A549 (cell line): ENCODE data around the gene CR1L. TPM values are rescaled to one million over a fixed set of nuclear protein-coding genes. Genes with fewer than 3 reads are reported as not detected.

Source experiments
- ATAC-seq, 2 experiments: fragments of 200-7000 bp in 1 of 2; fragments of >200 bp in 1 of 2; cut with Nextera tagmentation in 1 of 2; cut with Tn5 transposase in 1 of 2; 3 replicates each; pipeline versions ENCODE4 v1.8.0 to v1.9.1; 2018 to 2020; ENCODE audit warnings: mild to moderate bottlenecking in 1 of 2, moderate library complexity in 1 of 2
- CTCF ChIA-PET: fragments of 300-600 bp; sonication (Branson Sonifier 250); formaldehyde crosslinking; extraction: SDS; loops from one replicate; lab custom pipeline; 2021; ENCODE audit warnings: antibody characterized with exemption, inconsistent platforms; lab: Yijun Ruan, JAX
- POLR2A ChIA-PET: fragments of 350-600 bp; formaldehyde crosslinking; extraction: SDS; loops from one replicate; lab custom pipeline; 2021; ENCODE audit warnings: antibody characterized with exemption, inconsistent platforms; lab: Yijun Ruan, JAX
- DNase-seq, 2 experiments: peaks; one replicate each; pipeline versions ENCODE4 v3.0.0 to v3.0.0-alpha.2; 2011 to 2016; ENCODE audit warnings: low read depth in 1 of 2, low spot score in 1 of 2
- FAIRE-seq: peaks from 2 replicates; lab custom pipeline; 2011; peaks lifted over from hg19 to GRCh38; lab: Jason Lieb, UNC
- H3K27ac ChIP-seq, 2 experiments: fragments of >200 bp; sonication (Bioruptor Twin); formaldehyde crosslinking; 3 replicates each; pipeline ENCODE4 v1.5.1; 2016 to 2017
- H3K4me1 ChIP-seq: fragments of >200 bp; sonication (Bioruptor Twin); formaldehyde crosslinking; 3 replicates; pipeline ENCODE4 v1.6.1; 2016
- H3K4me2 ChIP-seq: fragments of >200 bp; sonication (Bioruptor Twin); formaldehyde crosslinking; 3 replicates; pipeline ENCODE4 v1.6.1; 2016
- H3K4me3 ChIP-seq: fragments of >200 bp; sonication (Bioruptor Twin); formaldehyde crosslinking; 3 replicates; pipeline ENCODE4 v1.5.1; 2016
- H3K9me3 ChIP-seq: fragments of >200 bp; sonication (Bioruptor Twin); formaldehyde crosslinking; 3 replicates; pipeline ENCODE4 v1.6.1; 2016
- BHLHE40 ChIP-seq: IDR thresholded peaks from 2 replicates; pipeline ENCODE4 v1.6.1; 2012; ENCODE audit warnings: low read depth, low read length, inconsistent platforms
- CBX8 ChIP-seq: fragments of 200-600 bp; sonication (generic); IDR thresholded peaks from 2 replicates; pipeline ENCODE4 v1.6.1; 2016
- CHD2 ChIP-seq: fragments of 150-350 bp; IDR thresholded peaks from 2 replicates; pipeline ENCODE4 v1.6.1; 2014; ENCODE audit warnings: low read length; ENCODE audit not compliant: partially characterized antibody
- EHMT2 ChIP-seq: fragments of 200-600 bp; sonication (generic); IDR thresholded peaks from 2 replicates; pipeline ENCODE4 v1.6.1; 2016; ENCODE audit warnings: antibody characterized with exemption, low read depth, mild to moderate bottlenecking, moderate library complexity
- ESRRA ChIP-seq: fragments of 150-350 bp; IDR thresholded peaks from 2 replicates; pipeline ENCODE4 v1.6.1; 2014; ENCODE audit warnings: mild to moderate bottlenecking, low read length, borderline replicate concordance
- FOSB ChIP-seq: fragments of 250-450 bp; sonication (Bioruptor Pico); IDR thresholded peaks from 2 replicates; pipeline ENCODE4 v1.5.0; 2020; ENCODE audit warnings: mild to moderate bottlenecking, moderate library complexity
- FOSL2 ChIP-seq, 2 experiments: fragments of 450-650 bp in 1 of 2; fragments of >200 bp in 1 of 2; sonication (Bioruptor Twin) in 1 of 2; formaldehyde crosslinking; IDR thresholded peaks; 2 replicates each; pipeline versions ENCODE4 v1.5.0 to v1.6.1; 2016 to 2020; ENCODE audit warnings: mild to moderate bottlenecking in 1 of 2, moderate library complexity in 1 of 2
- FOXS1 ChIP-seq: fragments of 250-450 bp; sonication (Bioruptor Pico); IDR thresholded peaks from 2 replicates; pipeline ENCODE4 v1.5.0; 2020; ENCODE audit warnings: mild to moderate bottlenecking, moderate library complexity
- HOXB5 ChIP-seq: fragments of 250-450 bp; sonication (Bioruptor Pico); IDR thresholded peaks from 2 replicates; pipeline ENCODE4 v1.5.0; 2020; ENCODE audit warnings: mild to moderate bottlenecking, moderate library complexity
- JUN ChIP-seq, 2 experiments: fragments of >200 bp; sonication (Bioruptor Twin); formaldehyde crosslinking; IDR thresholded peaks; 2 replicates in 1 of 2; 3 replicates in 1 of 2; pipeline ENCODE4 v1.6.1; 2016 to 2017
- KDM5A ChIP-seq: fragments of 200-600 bp; sonication (generic); IDR thresholded peaks from 2 replicates; pipeline ENCODE4 v1.6.1; 2016; ENCODE audit warnings: antibody characterized with exemption, mild to moderate bottlenecking
- MAFK ChIP-seq: fragments of 450-650 bp; IDR thresholded peaks from 2 replicates; pipeline ENCODE4 v1.6.1; 2014; ENCODE audit not compliant: partially characterized antibody
- NR3C1 ChIP-seq: fragments of >200 bp; sonication (Bioruptor Twin); formaldehyde crosslinking; IDR thresholded peaks from 3 replicates; pipeline ENCODE4 v1.6.1; 2017
- POLR2A ChIP-seq: IDR thresholded peaks from 2 replicates; pipeline ENCODE4 v1.6.1; 2012; ENCODE audit warnings: mild to moderate bottlenecking, low read length
- POLR2AphosphoS2 ChIP-seq: conservative IDR thresholded peaks from 2 replicates; pipeline ENCODE4 v1.6.1; 2012; ENCODE audit warnings: low read length, improper control_type of control experiment, inconsistent platforms
- RNF2 ChIP-seq: fragments of 200-600 bp; sonication (generic); IDR thresholded peaks from 2 replicates; pipeline ENCODE4 v1.6.1; 2016; ENCODE audit warnings: low read depth, mild to moderate bottlenecking, antibody characterized with exemption, moderate library complexity, borderline replicate concordance
- SREBF2 ChIP-seq: fragments of 450-650 bp; IDR thresholded peaks from 2 replicates; pipeline ENCODE4 v1.6.1; 2014; ENCODE audit warnings: mild to moderate bottlenecking, moderate library complexity
- ZSCAN20 ChIP-seq: fragments of 250-450 bp; sonication (Bioruptor Pico); IDR thresholded peaks from 2 replicates; pipeline ENCODE4 v1.8.0; 2022; ENCODE audit warnings: mild to moderate bottlenecking, moderate library complexity
- WGBS: methylation state at CpG from one replicate; pipeline ENCODE4 v1.1.6; 2017; ENCODE audit errors: missing lambda C conversion rate; 5-methylcytosine and 5-hydroxymethylcytosine counted together
- polyA plus RNA-seq, 4 experiments: library from polyadenylated mRNA; depleted of rRNA in 3 of 4; stranded (reverse); fragments of >200 nt; fragmentation: RNase III in 1 of 4; extraction: RNeasy Plus Mini Kit Qiagen cat#74134 plus additional on column Dnase treatment in 1 of 4; gene quantifications; 2 replicates in 3 of 4; 3 replicates in 1 of 4; pipeline ENCODE4 v1.2.3, GENCODE V29; 2011 to 2017
- TF ChIP-seq, protein P1 (sequence below): fragments of >200 bp; sonication (Bioruptor Twin); formaldehyde crosslinking; IDR thresholded peaks from 3 replicates; pipeline ENCODE4 v1.6.1; 2016
- TF ChIP-seq, protein P2 (sequence below): IDR thresholded peaks from 2 replicates; pipeline ENCODE4 v1.6.1; 2012
- TF ChIP-seq, protein P3 (sequence below): fragments of 150-350 bp; IDR thresholded peaks from 2 replicates; pipeline ENCODE4 v1.6.1; 2014; ENCODE audit warnings: low read depth, mild to moderate bottlenecking, low read length
- TF ChIP-seq, protein P4 (sequence below): fragments of >200 bp; sonication (Bioruptor Twin); formaldehyde crosslinking; IDR thresholded peaks from 3 replicates; pipeline ENCODE4 v1.5.1; 2016
- TF ChIP-seq, protein P5 (sequence below): IDR thresholded peaks from 2 replicates; pipeline ENCODE4 v1.6.1; 2012; ENCODE audit warnings: low read depth, borderline replicate concordance
- TF ChIP-seq, protein P6 (sequence below): fragments of 250-450 bp; sonication (Bioruptor Pico); IDR thresholded peaks from 2 replicates; pipeline ENCODE4 v1.5.0; 2020; ENCODE audit warnings: low read depth, mild to moderate bottlenecking, moderate library complexity
- TF ChIP-seq, protein P7 (sequence below): fragments of 250-450 bp; sonication (Bioruptor Pico); IDR thresholded peaks from 2 replicates; pipeline ENCODE4 v1.5.0; 2021; ENCODE audit warnings: mild to moderate bottlenecking, moderate library complexity, borderline replicate concordance

Gene CR1L
- polyA plus RNA-seq, 2 of the 4 experiments (the other 2 are of a cell fraction): not detected

DNA sequence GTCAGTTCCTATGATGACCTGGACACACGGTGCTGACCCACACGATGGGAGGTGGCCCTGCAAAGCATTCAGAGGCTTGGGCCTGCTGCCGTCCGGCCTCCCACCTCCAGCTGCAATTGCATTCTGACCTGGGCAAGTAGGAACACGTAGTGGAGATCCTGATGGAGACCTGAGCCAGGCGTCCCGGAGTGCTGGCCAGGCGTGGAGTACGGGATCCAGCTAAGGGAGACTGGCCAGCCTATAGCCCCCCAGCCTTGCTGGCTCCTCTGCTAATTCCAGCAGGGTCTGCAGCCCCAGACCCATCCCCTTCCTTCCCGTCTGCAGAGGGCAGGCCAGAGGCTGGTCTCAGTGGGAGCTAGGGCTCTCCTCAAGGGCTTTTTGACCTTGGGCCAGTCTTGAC, 118.2 kb downstream of the CR1L start:
- FAIRE-seq: no peak
- no peak overlapping the region for H3K27ac ChIP-seq
- 97% methylated on average over 10 of the region's 10 CpGs for WGBS
- CTCF ChIA-PET: interaction anchor here (1.0 to 1.9 kb wide), 2 partner anchors 10 to 34 kb away, joined by 4 to 5 read pairs; partner anchors contain the start of gene CD46
- no peaks in the 10 kb centered on the region for H3K9me3 ChIP-seq
- ATAC-seq: no peak
- POLR2A ChIA-PET: no interaction called here
- no peak overlapping the region for H3K4me3 ChIP-seq
- H3K4me2 ChIP-seq: no peak overlapping the region
- no peak for DNase-seq
- H3K4me1 ChIP-seq: no peaks in the 10 kb centered on the region
- TF ChIP-seq MAFK: no peak
- no peak for TF ChIP-seq ESRRA
- TF ChIP-seq JUN (IDR thresholded peaks at IDR 0.05): no peak
- TF ChIP-seq HOXB5: no peak
- TF ChIP-seq FOSB (CRISPR knock-in tag): no peak
- TF ChIP-seq, protein P1, sequence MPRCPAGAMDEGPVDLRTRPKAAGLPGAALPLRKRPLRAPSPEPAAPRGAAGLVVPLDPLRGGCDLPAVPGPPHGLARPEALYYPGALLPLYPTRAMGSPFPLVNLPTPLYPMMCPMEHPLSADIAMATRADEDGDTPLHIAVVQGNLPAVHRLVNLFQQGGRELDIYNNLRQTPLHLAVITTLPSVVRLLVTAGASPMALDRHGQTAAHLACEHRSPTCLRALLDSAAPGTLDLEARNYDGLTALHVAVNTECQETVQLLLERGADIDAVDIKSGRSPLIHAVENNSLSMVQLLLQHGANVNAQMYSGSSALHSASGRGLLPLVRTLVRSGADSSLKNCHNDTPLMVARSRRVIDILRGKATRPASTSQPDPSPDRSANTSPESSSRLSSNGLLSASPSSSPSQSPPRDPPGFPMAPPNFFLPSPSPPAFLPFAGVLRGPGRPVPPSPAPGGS: no peak
- TF ChIP-seq CBX8: no peak
- TF ChIP-seq NR3C1: no peak
- TF ChIP-seq, protein P2, sequence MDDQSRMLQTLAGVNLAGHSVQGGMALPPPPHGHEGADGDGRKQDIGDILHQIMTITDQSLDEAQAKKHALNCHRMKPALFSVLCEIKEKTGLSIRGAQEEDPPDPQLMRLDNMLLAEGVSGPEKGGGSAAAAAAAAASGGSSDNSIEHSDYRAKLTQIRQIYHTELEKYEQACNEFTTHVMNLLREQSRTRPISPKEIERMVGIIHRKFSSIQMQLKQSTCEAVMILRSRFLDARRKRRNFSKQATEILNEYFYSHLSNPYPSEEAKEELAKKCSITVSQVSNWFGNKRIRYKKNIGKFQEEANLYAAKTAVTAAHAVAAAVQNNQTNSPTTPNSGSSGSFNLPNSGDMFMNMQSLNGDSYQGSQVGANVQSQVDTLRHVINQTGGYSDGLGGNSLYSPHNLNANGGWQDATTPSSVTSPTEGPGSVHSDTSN: no peak
- TF ChIP-seq, protein P3, sequence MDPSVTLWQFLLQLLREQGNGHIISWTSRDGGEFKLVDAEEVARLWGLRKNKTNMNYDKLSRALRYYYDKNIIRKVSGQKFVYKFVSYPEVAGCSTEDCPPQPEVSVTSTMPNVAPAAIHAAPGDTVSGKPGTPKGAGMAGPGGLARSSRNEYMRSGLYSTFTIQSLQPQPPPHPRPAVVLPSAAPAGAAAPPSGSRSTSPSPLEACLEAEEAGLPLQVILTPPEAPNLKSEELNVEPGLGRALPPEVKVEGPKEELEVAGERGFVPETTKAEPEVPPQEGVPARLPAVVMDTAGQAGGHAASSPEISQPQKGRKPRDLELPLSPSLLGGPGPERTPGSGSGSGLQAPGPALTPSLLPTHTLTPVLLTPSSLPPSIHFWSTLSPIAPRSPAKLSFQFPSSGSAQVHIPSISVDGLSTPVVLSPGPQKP: no peak
- TF ChIP-seq, protein P4, sequence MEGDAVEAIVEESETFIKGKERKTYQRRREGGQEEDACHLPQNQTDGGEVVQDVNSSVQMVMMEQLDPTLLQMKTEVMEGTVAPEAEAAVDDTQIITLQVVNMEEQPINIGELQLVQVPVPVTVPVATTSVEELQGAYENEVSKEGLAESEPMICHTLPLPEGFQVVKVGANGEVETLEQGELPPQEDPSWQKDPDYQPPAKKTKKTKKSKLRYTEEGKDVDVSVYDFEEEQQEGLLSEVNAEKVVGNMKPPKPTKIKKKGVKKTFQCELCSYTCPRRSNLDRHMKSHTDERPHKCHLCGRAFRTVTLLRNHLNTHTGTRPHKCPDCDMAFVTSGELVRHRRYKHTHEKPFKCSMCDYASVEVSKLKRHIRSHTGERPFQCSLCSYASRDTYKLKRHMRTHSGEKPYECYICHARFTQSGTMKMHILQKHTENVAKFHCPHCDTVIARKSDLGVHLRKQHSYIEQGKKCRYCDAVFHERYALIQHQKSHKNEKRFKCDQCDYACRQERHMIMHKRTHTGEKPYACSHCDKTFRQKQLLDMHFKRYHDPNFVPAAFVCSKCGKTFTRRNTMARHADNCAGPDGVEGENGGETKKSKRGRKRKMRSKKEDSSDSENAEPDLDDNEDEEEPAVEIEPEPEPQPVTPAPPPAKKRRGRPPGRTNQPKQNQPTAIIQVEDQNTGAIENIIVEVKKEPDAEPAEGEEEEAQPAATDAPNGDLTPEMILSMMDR: no peak
- no peak for TF ChIP-seq FOSL2 (IDR thresholded peaks at IDR 0.05)
- no peak for TF ChIP-seq FOSL2 (CRISPR knock-in tag; IDR thresholded peaks at IDR 0.05)
- TF ChIP-seq RNF2: no peak
- TF ChIP-seq FOXS1 (CRISPR knock-in tag): no peak
- TF ChIP-seq, protein P5, sequence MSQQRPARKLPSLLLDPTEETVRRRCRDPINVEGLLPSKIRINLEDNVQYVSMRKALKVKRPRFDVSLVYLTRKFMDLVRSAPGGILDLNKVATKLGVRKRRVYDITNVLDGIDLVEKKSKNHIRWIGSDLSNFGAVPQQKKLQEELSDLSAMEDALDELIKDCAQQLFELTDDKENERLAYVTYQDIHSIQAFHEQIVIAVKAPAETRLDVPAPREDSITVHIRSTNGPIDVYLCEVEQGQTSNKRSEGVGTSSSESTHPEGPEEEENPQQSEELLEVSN: no peak
- no peak for TF ChIP-seq EHMT2
- TF ChIP-seq, protein P6, sequence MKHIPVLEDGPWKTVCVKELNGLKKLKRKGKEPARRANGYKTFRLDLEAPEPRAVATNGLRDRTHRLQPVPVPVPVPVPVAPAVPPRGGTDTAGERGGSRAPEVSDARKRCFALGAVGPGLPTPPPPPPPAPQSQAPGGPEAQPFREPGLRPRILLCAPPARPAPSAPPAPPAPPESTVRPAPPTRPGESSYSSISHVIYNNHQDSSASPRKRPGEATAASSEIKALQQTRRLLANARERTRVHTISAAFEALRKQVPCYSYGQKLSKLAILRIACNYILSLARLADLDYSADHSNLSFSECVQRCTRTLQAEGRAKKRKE (CRISPR knock-in tag): no peak
- no peak for TF ChIP-seq ZSCAN20

DNA sequence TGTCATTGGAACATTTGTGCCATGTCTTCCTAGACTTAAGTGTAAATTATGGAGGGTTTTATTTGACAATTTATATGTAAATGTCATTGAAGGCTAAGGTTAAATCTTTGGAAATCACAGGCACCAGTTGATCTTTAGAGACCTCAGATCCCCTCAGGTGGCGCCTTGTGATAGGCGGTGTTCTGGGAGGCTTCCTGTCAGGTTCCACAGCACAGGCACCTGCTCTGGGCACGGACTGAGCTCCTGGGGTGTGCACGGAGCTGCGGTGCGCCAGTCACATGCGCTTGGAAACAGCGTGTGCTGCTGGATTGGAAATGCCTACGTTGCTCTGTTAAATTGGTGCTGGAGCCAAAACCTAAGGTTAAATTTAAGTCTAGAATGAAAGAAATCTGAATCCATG, 119.0 kb downstream of the CR1L start:
- ATAC-seq (no peak), FAIRE-seq (no peak), DNase-seq (no peak)
- ChIA-PET POLR2A (no interaction called here), CTCF (interaction anchor here (1.9 kb wide), 1 partner anchor 11 kb away, joined by 5 read pairs; the partner anchor contains the start of gene CD46)
- H3K4me2 ChIP-seq: no peak overlapping the region
- no peaks in the 10 kb centered on the region for H3K9me3 ChIP-seq
- WGBS: 86% methylated on average over 9 of the region's 9 CpGs
- no peaks in the 10 kb centered on the region for H3K4me1 ChIP-seq
- no peak overlapping the region for H3K4me3 ChIP-seq
- no peak overlapping the region for H3K27ac ChIP-seq
- TF ChIP-seq HOXB5 (no peak), RNF2 (no peak), POLR2A (no peak), NR3C1 (no peak), CHD2 (no peak), BHLHE40 (no peak), FOXS1 (CRISPR knock-in tag) (no peak), KDM5A (no peak), SREBF2 (no peak), POLR2AphosphoS2 (no peak), EHMT2 (no peak)
- TF ChIP-seq, protein P7, sequence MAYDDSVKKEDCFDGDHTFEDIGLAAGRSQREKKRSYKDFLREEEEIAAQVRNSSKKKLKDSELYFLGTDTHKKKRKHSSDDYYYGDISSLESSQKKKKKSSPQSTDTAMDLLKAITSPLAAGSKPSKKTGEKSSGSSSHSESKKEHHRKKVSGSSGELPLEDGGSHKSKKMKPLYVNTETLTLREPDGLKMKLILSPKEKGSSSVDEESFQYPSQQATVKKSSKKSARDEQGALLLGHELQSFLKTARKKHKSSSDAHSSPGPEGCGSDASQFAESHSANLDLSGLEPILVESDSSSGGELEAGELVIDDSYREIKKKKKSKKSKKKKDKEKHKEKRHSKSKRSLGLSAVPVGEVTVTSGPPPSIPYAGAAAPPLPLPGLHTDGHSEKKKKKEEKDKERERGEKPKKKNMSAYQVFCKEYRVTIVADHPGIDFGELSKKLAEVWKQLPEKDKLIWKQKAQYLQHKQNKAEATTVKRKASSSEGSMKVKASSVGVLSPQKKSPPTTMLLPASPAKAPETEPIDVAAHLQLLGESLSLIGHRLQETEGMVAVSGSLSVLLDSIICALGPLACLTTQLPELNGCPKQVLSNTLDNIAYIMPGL (CRISPR knock-in tag): no peak
- TF ChIP-seq, protein P3: no peak
- TF ChIP-seq, protein P6 (CRISPR knock-in tag): no peak
